Measurements from ENCODE around the gene MVP.

The MVP gene

GRCh38 chr16:29809031-29809747 lies 11.1 kb upstream of the MVP start:
- ChIA-PET CTCF (interaction anchor here (1.5 to 1.9 kb wide), 2 partner anchors 11 to 39 kb away, joined by 3 to 8 read pairs; partner anchors contain the start of gene MVP), POLR2A (ENCODE audit: low non-redundant PET) (interaction anchor here (0.7 kb wide), 1 partner anchor 257 kb away, joined by 12 read pairs; no protein-coding TSS in a partner anchor)
- peak overlapping the region; percentile 99 for H3K27ac ChIP-seq
- TF ChIP-seq CTCF (conservative IDR thresholded peaks at IDR 0.05; ENCODE audit: low read depth) = no peak
- DNase-seq (ENCODE audit: low spot score) = no peak

GRCh38 chr16:29809850-29810698 lies 10.2 kb upstream of the MVP start:
- CTCF ChIA-PET = interaction anchor here (0.6 kb wide), 1 partner anchor 9 kb away, joined by 3 read pairs; no protein-coding TSS in a partner anchor
- peak overlapping the region; percentile 99 for H3K27ac ChIP-seq

GRCh38 chr16:29810699-29811169 lies 9.5 kb upstream of the MVP start:
- no peak for DNase-seq (ENCODE audit: low spot score)
- peak overlapping the region; percentile 99 for H3K27ac ChIP-seq
- TF ChIP-seq CTCF (conservative IDR thresholded peaks at IDR 0.05; ENCODE audit: low read depth) = no peak
- POLR2A ChIA-PET (ENCODE audit: low non-redundant PET) = no interaction called here
- CTCF ChIA-PET = interaction anchor here (0.6 kb wide), 1 partner anchor 8 kb away, joined by 3 read pairs; no protein-coding TSS in a partner anchor

More at GRCh38 chr16:29809850-29810698, 10.2 kb upstream of the MVP start:
- TF ChIP-seq CTCF (conservative IDR thresholded peaks at IDR 0.05; ENCODE audit: low read depth) = no peak
- no peak for DNase-seq (ENCODE audit: low spot score)
- POLR2A ChIA-PET (ENCODE audit: low non-redundant PET) = interaction anchor here (0.7 kb wide), 1 partner anchor 256 kb away, joined by 12 read pairs; no protein-coding TSS in a partner anchor

GRCh38 chr16:29811170-29811895 lies 8.9 kb upstream of the MVP start:
- DNase-seq (ENCODE audit: low spot score) = peak; percentile 87
- CTCF ChIA-PET = interaction anchor here (0.6 to 0.7 kb wide), 2 partner anchors 8 to 27 kb away, joined by 3 read pairs; no protein-coding TSS in a partner anchor
- TF ChIP-seq CTCF (conservative IDR thresholded peaks at IDR 0.05; ENCODE audit: low read depth) = no peak
- POLR2A ChIA-PET (ENCODE audit: low non-redundant PET) = no interaction called here
- H3K27ac ChIP-seq = peak overlapping the region; percentile 99

- DNase-seq (ENCODE audit: low spot score) = no peak
- ChIA-PET POLR2A (ENCODE audit: low non-redundant PET) (no interaction called here), CTCF (interaction anchor here (0.7 kb wide), 1 partner anchor 26 kb away, joined by 3 read pairs; no protein-coding TSS in a partner anchor)
- H3K27ac ChIP-seq = peak within 1 kb of the TSS; percentile 99
- TF ChIP-seq CTCF (conservative IDR thresholded peaks at IDR 0.05; ENCODE audit: low read depth) = no peak
Measured at GRCh38 chr16:29811896-29812665, 8.2 kb upstream of the MVP start, which contains the start of gene PRRT2. Gene PRRT2, plus strand, starts transcription at chr16:29812193. Its CDS starts 862 bp downstream, at chr16:29813055.
